NB4 (cell line): ENCODE data around the gene CREB1.
"Not testable (repeated sequence)": the region's sequence is repeated elsewhere in the genome, so short reads cannot be mapped to it uniquely, and the experiment has no call there.

Experiments used
- CTCF ChIP-seq: IDR thresholded peaks from one replicate; pipeline ENCODE4 v1.5.1; 2012; ENCODE audit warnings: low read depth, low read length
- POLR2A ChIP-seq: IDR thresholded peaks from 2 replicates; pipeline ENCODE4 v1.6.1; 2011; ENCODE audit warnings: mild to moderate bottlenecking; ENCODE audit not compliant: insufficient read length; ENCODE audit errors: extremely low read depth

DNA sequence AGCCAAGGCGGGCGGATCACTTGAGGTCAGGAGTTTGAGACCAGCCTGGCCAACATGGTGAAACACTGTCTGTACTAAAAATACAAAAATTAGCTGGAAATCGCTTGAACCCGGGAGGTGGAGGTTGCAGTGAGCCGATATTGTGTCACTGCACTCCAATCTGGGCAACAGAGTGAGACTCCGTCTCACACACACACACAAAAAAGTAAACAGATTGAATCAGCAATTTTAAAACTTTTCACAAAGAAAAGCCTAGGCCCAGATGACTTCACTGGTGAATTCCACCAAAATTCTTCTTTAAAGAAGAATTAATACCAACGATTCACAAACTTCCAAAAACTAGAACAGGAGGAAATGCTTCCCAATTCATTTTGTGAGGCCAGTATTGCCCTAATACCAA, 116.8 kb downstream of the CREB1 start:
- TF ChIP-seq POLR2A, CTCF: not testable (repeated sequence)
